Mesenchymal stem cell (in vitro differentiated cells and primary cell): ENCODE data around the gene LRRC8B.

Experiments
- DNase-seq: peaks from one replicate; pipeline ENCODE4 v3.0.0-alpha.2; 2013
- H2AFZ ChIP-seq: one replicate; pipeline ENCODE4 v1.6.1; 2013; ENCODE audit warnings: low read depth, mild to moderate bottlenecking, control low read depth, inconsistent platforms, low read length, moderate library complexity
- H2AK5ac ChIP-seq: 2 replicates; pipeline ENCODE4 v1.6.1; 2013; ENCODE audit warnings: low read length, moderate library complexity, mild to moderate bottlenecking, inconsistent platforms; ENCODE audit not compliant: severe bottlenecking
- H2BK120ac ChIP-seq: one replicate; pipeline ENCODE4 v1.6.1; 2013; ENCODE audit warnings: low read depth, mild to moderate bottlenecking, inconsistent platforms, low read length, moderate library complexity
- H2BK12ac ChIP-seq, 2 experiments: one replicate each; pipeline ENCODE4 v1.6.1; 2013; ENCODE audit warnings: inconsistent platforms in 2 of 2, low read length in 2 of 2, mild to moderate bottlenecking in 2 of 2, moderate library complexity in 2 of 2, control low read depth in 1 of 2
- H2BK15ac ChIP-seq: one replicate; pipeline ENCODE4 v1.6.1; 2013; ENCODE audit warnings: mild to moderate bottlenecking, low read depth, inconsistent platforms; ENCODE audit not compliant: poor library complexity, severe bottlenecking
- H2BK5ac ChIP-seq: 2 replicates; pipeline ENCODE4 v1.6.1; 2013; ENCODE audit warnings: low read depth, mild to moderate bottlenecking, low read length, control low read depth, inconsistent platforms; ENCODE audit not compliant: poor library complexity, severe bottlenecking
- H3K14ac ChIP-seq, 2 experiments: one replicate each; pipeline ENCODE4 v1.6.1; 2013; ENCODE audit warnings: inconsistent platforms in 2 of 2, low read length in 2 of 2, control low read depth in 1 of 2, mild to moderate bottlenecking in 1 of 2, moderate library complexity in 1 of 2
- H3K18ac ChIP-seq, 2 experiments: one replicate each; pipeline ENCODE4 v1.6.1; 2013; ENCODE audit warnings: inconsistent platforms in 2 of 2, low read length in 2 of 2, control low read depth in 1 of 2, low read depth in 1 of 2, mild to moderate bottlenecking in 1 of 2
- H3K23ac ChIP-seq, 2 experiments: one replicate each; pipeline ENCODE4 v1.6.1; 2013; ENCODE audit warnings: inconsistent platforms in 2 of 2, low read length in 2 of 2, mild to moderate bottlenecking in 2 of 2, moderate library complexity in 2 of 2, control low read depth in 1 of 2
- H3K27ac ChIP-seq: 2 replicates; pipeline ENCODE4 v1.5.1; 2013; ENCODE audit warnings: mild to moderate bottlenecking, moderate library complexity, low read length, control low read depth, inconsistent platforms; ENCODE audit not compliant: poor library complexity, severe bottlenecking
- H3K27me3 ChIP-seq, 2 experiments: 2 replicates each; pipeline versions ENCODE4 v1.6.1 to v1.7.0; 2013; ENCODE audit warnings: low read length in 2 of 2, mild to moderate bottlenecking in 2 of 2, moderate library complexity in 2 of 2, control low read depth in 1 of 2, inconsistent platforms in 1 of 2; ENCODE audit not compliant: control insufficient read depth in 1 of 2, insufficient read depth in 1 of 2
- H3K36me3 ChIP-seq, 2 experiments: 2 replicates each; pipeline versions ENCODE4 v1.6.1 to v1.7.0; 2013; ENCODE audit warnings: low read length in 2 of 2, control low read depth in 1 of 2, inconsistent platforms in 1 of 2, low read depth in 1 of 2, mild to moderate bottlenecking in 1 of 2; ENCODE audit not compliant: insufficient read depth in 2 of 2, control insufficient read depth in 1 of 2
- H3K4ac ChIP-seq, 2 experiments: one replicate each; pipeline ENCODE4 v1.6.1; 2013; ENCODE audit warnings: inconsistent platforms in 2 of 2, low read length in 2 of 2, mild to moderate bottlenecking in 2 of 2, moderate library complexity in 2 of 2, control low read depth in 1 of 2, low read depth in 1 of 2
- H3K4me1 ChIP-seq: 2 replicates; pipeline ENCODE4 v1.6.1; 2013; ENCODE audit warnings: low read depth, low read length, control low read depth; ENCODE audit not compliant: control insufficient read depth, insufficient read depth
- H3K4me2 ChIP-seq: 2 replicates; pipeline ENCODE4 v1.6.1; 2013; ENCODE audit warnings: low read length, mild to moderate bottlenecking, inconsistent platforms; ENCODE audit not compliant: poor library complexity, severe bottlenecking
- H3K4me3 ChIP-seq, 2 experiments: 2 replicates each; pipeline versions ENCODE4 v1.5.1 to v1.7.0; 2013; ENCODE audit warnings: low read length in 2 of 2, mild to moderate bottlenecking in 2 of 2, control low read depth in 1 of 2, low read depth in 1 of 2; ENCODE audit not compliant: insufficient read depth in 1 of 2
- H3K79me1 ChIP-seq: replicated peaks from 2 replicates; pipeline ENCODE4 v1.6.1; 2013; ENCODE audit warnings: mild to moderate bottlenecking, control low read depth, low read length, inconsistent platforms; ENCODE audit not compliant: poor library complexity, severe bottlenecking
- H3K9ac ChIP-seq: 2 replicates; pipeline ENCODE4 v1.7.0; 2013; ENCODE audit warnings: mild to moderate bottlenecking, low read length, moderate library complexity
- H3K9me3 ChIP-seq: 2 replicates; pipeline ENCODE4 v1.7.0; 2013; ENCODE audit warnings: mild to moderate bottlenecking, low read length; ENCODE audit not compliant: control insufficient read depth
- H4K8ac ChIP-seq: one replicate; pipeline ENCODE4 v1.6.1; 2013; ENCODE audit warnings: inconsistent platforms, mild to moderate bottlenecking, low read length, moderate library complexity
- H4K91ac ChIP-seq: one replicate; pipeline ENCODE4 v1.6.1; 2013; ENCODE audit warnings: mild to moderate bottlenecking, low read length, inconsistent platforms
- WGBS: methylation state at CpG from one replicate; pipeline ENCODE4 v1.1.7; 2013; ENCODE audit warnings: mixed read lengths; 5-methylcytosine and 5-hydroxymethylcytosine counted together

LRRC8B gene

DNA sequence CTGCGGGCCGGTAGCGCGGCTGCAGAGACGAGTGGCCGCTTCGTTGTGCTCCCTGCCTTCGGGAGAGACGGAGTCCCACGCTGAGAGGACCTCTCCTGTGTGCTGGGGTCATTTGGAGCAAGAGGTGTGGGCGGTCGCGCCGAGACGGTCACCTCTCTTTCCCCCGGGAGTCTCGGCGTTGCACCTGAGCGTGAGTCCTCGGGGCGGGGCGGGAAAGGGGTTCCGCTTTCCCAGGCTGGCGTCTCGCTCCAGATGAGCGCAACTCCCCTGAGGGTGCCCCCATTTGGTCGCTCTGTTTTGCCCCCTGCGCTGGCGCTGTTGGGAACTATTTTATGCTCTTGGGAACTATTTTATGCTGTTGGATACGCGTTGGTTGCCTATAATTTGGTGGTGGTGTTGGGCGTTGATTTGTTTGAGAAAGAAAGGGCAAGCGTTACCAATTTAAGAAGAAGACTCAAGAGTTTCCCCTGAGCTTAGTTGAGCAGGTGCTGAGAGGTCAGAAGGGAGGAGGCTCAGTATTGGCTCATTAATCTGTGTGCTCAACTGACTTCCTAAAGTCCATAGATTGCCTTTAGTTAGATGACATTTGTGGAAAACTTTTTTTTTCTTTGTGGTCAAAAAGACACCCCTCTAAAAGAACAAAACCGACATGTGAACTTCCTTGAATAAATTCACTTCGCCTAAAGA lies 683 bp downstream of the LRRC8B start:
- peak overlapping the region; percentile 94 for H4K8ac ChIP-seq
- H2AFZ ChIP-seq = peak overlapping the region; percentile 73
- H3K36me3 ChIP-seq = no peaks in the 10 kb centered on the region
- no peaks in the 10 kb centered on the region for H3K79me1 ChIP-seq
- no peak overlapping the region for H3K27ac ChIP-seq
- H2BK5ac ChIP-seq = no peak overlapping the region
- H3K18ac ChIP-seq = peak overlapping the region; percentile 62 to 66
- peak overlapping the region; percentile 72 for H4K91ac ChIP-seq
- peak overlapping the region; percentile 90 for H3K9ac ChIP-seq
- no peak overlapping the region for H2BK120ac ChIP-seq
- peak overlapping the region in 1 of 2 experiments; percentile 95 for H3K14ac ChIP-seq
- H2BK15ac ChIP-seq = peak overlapping the region; percentile 49
- 1% methylated on average over 33 of the region's 35 CpGs for WGBS
- peak overlapping the region; percentile 56 to 91 for H2BK12ac ChIP-seq
- H3K23ac ChIP-seq = no peak overlapping the region
- H3K4me2 ChIP-seq = peak overlapping the region; percentile 98
- peak overlapping the region; percentile 91 to 92 for H3K4me3 ChIP-seq
- peak; percentile 41 for DNase-seq
- no peak overlapping the region for H2AK5ac ChIP-seq
- no peaks in the 10 kb centered on the region for H3K9me3 ChIP-seq
- H3K27me3 ChIP-seq = no peaks in the 10 kb centered on the region
- H3K4ac ChIP-seq = peak overlapping the region in 1 of 2 experiments; percentile 57
- H3K4me1 ChIP-seq = peaks cover 10% of the 10 kb centered on the region

- Histone ChIP-seq H3K14ac (no peak overlapping the region), H2AK5ac (no peak overlapping the region), H2BK15ac (no peak overlapping the region), H4K8ac (no peak overlapping the region), H3K27ac (no peak overlapping the region), H3K18ac (no peak overlapping the region), H2AFZ (no peak overlapping the region), H3K36me3 (no peaks in the 10 kb centered on the region), H3K9ac (no peak overlapping the region), H3K4me1 (peaks cover 10% of the 10 kb centered on the region), H2BK5ac (no peak overlapping the region), H2BK120ac (no peak overlapping the region), H3K23ac (no peak overlapping the region), H3K4ac (no peak overlapping the region), H3K79me1 (peaks cover 4% of the 10 kb centered on the region), H3K27me3 (no peaks in the 10 kb centered on the region), H3K4me2 (no peak overlapping the region), H3K4me3 (no peak overlapping the region), H3K9me3 (no peaks in the 10 kb centered on the region), H4K91ac (no peak overlapping the region), H2BK12ac (no peak overlapping the region)
- no peak for DNase-seq
- WGBS = no CpG with 5 or more reads among the region's 1 CpG
These were observed 2.6 kb downstream of the LRRC8B start for GRCh38 chr1:89527256-89527655.

- Histone ChIP-seq H2BK15ac (no peak overlapping the region), H3K9me3 (no peaks in the 10 kb centered on the region), H2BK120ac (no peak overlapping the region), H3K14ac (no peak overlapping the region), H3K18ac (no peak overlapping the region), H3K36me3 (no peaks in the 10 kb centered on the region), H4K8ac (no peak overlapping the region), H3K4me3 (no peak overlapping the region), H2AFZ (no peak overlapping the region), H3K4ac (no peak overlapping the region), H3K9ac (no peak overlapping the region), H3K27me3 (no peaks in the 10 kb centered on the region), H3K4me2 (no peak overlapping the region), H2BK5ac (no peak overlapping the region), H4K91ac (no peak overlapping the region), H3K4me1 (peaks cover 10% of the 10 kb centered on the region), H2AK5ac (no peak overlapping the region), H2BK12ac (no peak overlapping the region), H3K23ac (no peak overlapping the region), H3K79me1 (peaks cover 4% of the 10 kb centered on the region), H3K27ac (no peak overlapping the region)
- DNase-seq = no peak
- WGBS = 88% methylated on average over 2 of the region's 2 CpGs
These were observed 3.2 kb downstream of the LRRC8B start for GRCh38 chr1:89527750-89528381.

DNA sequence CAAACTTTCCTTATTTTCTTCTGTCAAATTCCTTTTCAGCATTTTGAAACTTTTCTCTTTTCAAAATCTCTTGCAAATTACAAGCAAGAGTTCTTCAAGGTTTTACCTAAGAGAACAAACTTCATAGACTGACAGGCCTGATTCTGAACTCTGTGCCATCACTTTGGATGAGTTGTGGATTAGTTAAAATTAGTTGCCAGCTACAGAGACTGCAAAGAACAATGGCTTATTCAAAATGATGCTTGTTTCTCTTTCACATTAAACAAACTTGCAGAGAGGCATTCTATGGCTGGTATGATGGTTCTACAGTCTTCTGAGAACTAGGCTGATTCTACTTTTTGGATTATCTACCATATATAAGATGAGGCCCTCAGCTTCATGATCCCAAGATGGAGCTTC lies 3.8 kb downstream of the LRRC8B start:
- Histone ChIP-seq H3K36me3 (no peaks in the 10 kb centered on the region), H2BK5ac (no peak overlapping the region), H3K4me1 (peaks cover 10% of the 10 kb centered on the region), H3K9me3 (no peaks in the 10 kb centered on the region), H3K27ac (no peak overlapping the region), H3K4me3 (no peak overlapping the region), H2BK120ac (no peak overlapping the region), H3K14ac (no peak overlapping the region), H3K79me1 (peaks cover 4% of the 10 kb centered on the region), H2AFZ (no peak overlapping the region), H3K9ac (no peak overlapping the region), H4K91ac (no peak overlapping the region), H2AK5ac (no peak overlapping the region), H2BK12ac (no peak overlapping the region), H3K4ac (no peak overlapping the region), H3K4me2 (no peak overlapping the region), H4K8ac (no peak overlapping the region), H3K23ac (no peak overlapping the region), H2BK15ac (no peak overlapping the region), H3K27me3 (no peaks in the 10 kb centered on the region), H3K18ac (no peak overlapping the region)
- no peak for DNase-seq
